Common myeloid progenitor, CD34-positive (primary cell): Measurements from ENCODE around the gene SENP2.
"Not testable (repeated sequence)": the region's sequence is repeated elsewhere in the genome, so short reads cannot be mapped to it uniquely, and the experiment has no call there.

Source experiments
- CTCF ChIA-PET: fragments of 350-600 bp; sonication (Branson Sonifier 250); formaldehyde crosslinking; loops from one replicate; lab custom pipeline; 2021; ENCODE audit warnings: antibody characterized with exemption; lab: Charles Lee
- POLR2A ChIA-PET: fragments of 350-600 bp; sonication (Branson Sonifier 250); formaldehyde crosslinking; loops from one replicate; lab custom pipeline; 2021; ENCODE audit warnings: antibody characterized with exemption; lab: Charles Lee
- DNase-seq, 3 donors: peaks; one replicate each; pipeline versions ENCODE4 v3.0.0 to v3.0.0-alpha.2; 2013
- H3K27ac ChIP-seq, 2 experiments: 1 replicate in 1 of 2; 2 replicates in 1 of 2; pipeline ENCODE4 v1.7.0; 2013; ENCODE audit warnings: inconsistent platforms in 2 of 2, low read length in 2 of 2, mild to moderate bottlenecking in 2 of 2, low read depth in 1 of 2, moderate library complexity in 1 of 2; ENCODE audit not compliant: severe bottlenecking in 2 of 2, insufficient read depth in 1 of 2, poor library complexity in 1 of 2
- H3K27me3 ChIP-seq, 5 experiments: replicated peaks in 2 of 5; 1 replicate in 3 of 5; 2 replicates in 2 of 5; pipeline versions ENCODE4 v1.6.1 to v1.7.0; 2013; ENCODE audit warnings: low read length in 4 of 5, mild to moderate bottlenecking in 2 of 5, moderate library complexity in 2 of 5, inconsistent platforms in 1 of 5; ENCODE audit not compliant: insufficient read depth in 5 of 5, control insufficient read depth in 4 of 5
- H3K36me3 ChIP-seq, 4 experiments: 1 replicate in 2 of 4; 2 replicates in 2 of 4; pipeline versions ENCODE4 v1.6.1 to v1.7.0; 2013; ENCODE audit warnings: low read length in 3 of 4, control low read depth in 1 of 4, mild to moderate bottlenecking in 1 of 4; ENCODE audit not compliant: control insufficient read depth in 4 of 4, insufficient read depth in 4 of 4
- H3K4me1 ChIP-seq, 4 experiments: 1 replicate in 3 of 4; 2 replicates in 1 of 4; pipeline versions ENCODE4 v1.6.1 to v1.7.1; 2013; ENCODE audit warnings: low read length in 3 of 4, mild to moderate bottlenecking in 3 of 4, control low read depth in 1 of 4, inconsistent platforms in 1 of 4, moderate library complexity in 1 of 4; ENCODE audit not compliant: control insufficient read depth in 4 of 4, insufficient read depth in 4 of 4; ENCODE audit errors: control extremely low read depth in 1 of 4
- H3K4me3 ChIP-seq, 7 experiments: 1 replicate in 4 of 7; 2 replicates in 3 of 7; pipeline versions ENCODE4 v1.5.1 to v1.7.0; 2013; ENCODE audit warnings: mild to moderate bottlenecking in 7 of 7, low read length in 6 of 7, moderate library complexity in 6 of 7, inconsistent platforms in 2 of 7, low read depth in 2 of 7, control low read depth in 1 of 7; ENCODE audit not compliant: insufficient read depth in 4 of 7, control insufficient read depth in 1 of 7; ENCODE audit errors: extremely low read depth in 1 of 7
- H3K9me3 ChIP-seq, 5 experiments: 1 replicate in 4 of 5; 2 replicates in 1 of 5; pipeline versions ENCODE4 v1.6.1 to v1.7.1; 2013; ENCODE audit warnings: low read length in 4 of 5, mild to moderate bottlenecking in 2 of 5, inconsistent platforms in 1 of 5, low read depth in 1 of 5, moderate library complexity in 1 of 5; ENCODE audit not compliant: control insufficient read depth in 4 of 5, insufficient read depth in 2 of 5; ENCODE audit errors: control extremely low read depth in 1 of 5
- WGBS: methylation state at CpG from one replicate; pipeline ENCODE4 v1.1.5; 2013; ENCODE audit not compliant: insufficient coverage; 5-methylcytosine and 5-hydroxymethylcytosine counted together

SENP2 gene

GRCh38 chr3:185552358-185552877 is 33.7 kb upstream of the SENP2 start, which contains the start of gene LIPH:
TSS of gene LIPH (minus strand) at chr3:185552588. CDS start at chr3:185552471, 117 bp downstream.
- Histone ChIP-seq H3K4me1 (peaks cover 0 to 2% (median 0%) of the 10 kb centered on the region in 4 experiments), H3K36me3 (no peaks in the 10 kb centered on the region), H3K27me3 (no peaks in the 10 kb centered on the region), H3K27ac (peak within 1 kb of the TSS in 1 of 2 experiments; percentile 1), H3K9me3 (no peaks in the 10 kb centered on the region), H3K4me3 (no peak within 1 kb of the TSS)
- CTCF ChIA-PET = no interaction called here
- POLR2A ChIA-PET = no interaction called here
- WGBS = 41% methylated on average over 3 of the region's 6 CpGs
- DNase-seq = peak in 1 of 3 donors; percentile 13

- no peaks in the 10 kb centered on the region for H3K36me3 ChIP-seq
- no peaks in the 10 kb centered on the region for H3K27me3 ChIP-seq
- H3K4me1 ChIP-seq = peaks cover 0 to 6% (median 3%) of the 10 kb centered on the region in 4 experiments
- 94% methylated on average over 2 of the region's 4 CpGs for WGBS
- CTCF ChIA-PET = interaction anchor here (0.8 to 2.9 kb wide), 2 partner anchors 10 to 20 kb away, joined by 3 to 11 read pairs; no protein-coding TSS in a partner anchor
- DNase-seq = peak in 1 of 3 donors; percentile 13
- no peak overlapping the region for H3K27ac ChIP-seq
- no peaks in the 10 kb centered on the region for H3K9me3 ChIP-seq
- no peak overlapping the region for H3K4me3 ChIP-seq
- POLR2A ChIA-PET = no interaction called here
Measured at GRCh38 chr3:185555101-185555501, 31.0 kb upstream of the SENP2 start.

- Histone ChIP-seq H3K4me1 (peaks cover 0 to 8% (median 7%) of the 10 kb centered on the region in 4 experiments), H3K9me3 (no peaks in the 10 kb centered on the region), H3K27me3 (no peaks in the 10 kb centered on the region), H3K36me3 (no peaks in the 10 kb centered on the region), H3K27ac (no peak overlapping the region), H3K4me3 (no peak overlapping the region)
- CTCF ChIA-PET = interaction anchor here (0.8 to 2.9 kb wide), 2 partner anchors 10 to 20 kb away, joined by 3 to 11 read pairs; no protein-coding TSS in a partner anchor
- POLR2A ChIA-PET = no interaction called here
- no CpG with 5 or more reads among the region's 1 CpG for WGBS
- DNase-seq = no peak
Measured at GRCh38 chr3:185555860-185556347, 30.2 kb upstream of the SENP2 start.

- not testable (repeated sequence) for H3K36me3 ChIP-seq
- POLR2A ChIA-PET = interaction anchor here (0.6 kb wide), 1 partner anchor 337 kb away, joined by 3 read pairs; no protein-coding TSS in a partner anchor
Measured at GRCh38 chr3:185556640-185557039, 29.5 kb upstream of the SENP2 start.

GRCh38 chr3:185558395-185558794 is 27.7 kb upstream of the SENP2 start:
- Histone ChIP-seq H3K27me3 (no peaks in the 10 kb centered on the region), H3K27ac (peak overlapping the region in 1 of 2 experiments; percentile 43), H3K4me1 (peaks cover 4 to 21% (median 20%) of the 10 kb centered on the region in 4 experiments), H3K4me3 (no peak overlapping the region), H3K36me3 (no peaks in the 10 kb centered on the region), H3K9me3 (no peaks in the 10 kb centered on the region)
- POLR2A ChIA-PET = no interaction called here
- WGBS = no CpG with 5 or more reads among the region's 3 CpGs
- CTCF ChIA-PET = interaction anchor here (0.6 to 5.8 kb wide), 10 partner anchors 12 to 298 kb away, joined by 3 to 38 read pairs (median 4); partner anchors contain the start of gene TMEM41A
- DNase-seq = no peak

More at GRCh38 chr3:185556640-185557039, 29.5 kb upstream of the SENP2 start:
- not testable (repeated sequence) for H3K4me3 ChIP-seq, H3K27me3 ChIP-seq, H3K27ac ChIP-seq, DNase-seq, H3K9me3 ChIP-seq
- CTCF ChIA-PET = interaction anchor here (5.8 kb wide), 1 partner anchor 19 kb away, joined by 38 read pairs; no protein-coding TSS in a partner anchor
- H3K4me1 ChIP-seq = peaks cover 4 to 15% (median 14%) of the 10 kb centered on the region in 4 experiments
- 100% methylated on average over 3 of the region's 6 CpGs for WGBS

GRCh38 chr3:185559706-185560090 is 26.4 kb upstream of the SENP2 start:
- no peaks in the 10 kb centered on the region for H3K27me3 ChIP-seq
- 96% methylated on average over 7 of the region's 12 CpGs for WGBS
- H3K36me3 ChIP-seq = no peaks in the 10 kb centered on the region
- peak overlapping the region in 2 of 7 experiments; percentile 33 to 62 for H3K4me3 ChIP-seq
- DNase-seq = no peak
- no peaks in the 10 kb centered on the region for H3K9me3 ChIP-seq
- H3K4me1 ChIP-seq = peaks cover 4 to 21% (median 20%) of the 10 kb centered on the region in 4 experiments
- H3K27ac ChIP-seq = no peak overlapping the region
- CTCF ChIA-PET = interaction anchor here (1.1 to 5.8 kb wide), 10 partner anchors 13 to 99 kb away, joined by 3 to 38 read pairs (median 6); no protein-coding TSS in a partner anchor
- POLR2A ChIA-PET = no interaction called here

GRCh38 chr3:185560676-185561075 is 25.4 kb upstream of the SENP2 start:
- no peaks in the 10 kb centered on the region for H3K27me3 ChIP-seq
- H3K27ac ChIP-seq = peak overlapping the region in 1 of 2 experiments; percentile 68
- H3K4me3 ChIP-seq = no peak overlapping the region
- ChIA-PET CTCF (interaction anchor here (1.1 to 5.8 kb wide), 4 partner anchors 15 to 101 kb away, joined by 3 to 38 read pairs (median 6); no protein-coding TSS in a partner anchor), POLR2A (no interaction called here)
- 100% methylated on average over 11 of the region's 13 CpGs for WGBS
- H3K36me3 ChIP-seq = no peaks in the 10 kb centered on the region
- H3K9me3 ChIP-seq = no peaks in the 10 kb centered on the region
- H3K4me1 ChIP-seq = peaks cover 4 to 21% (median 20%) of the 10 kb centered on the region in 4 experiments
- DNase-seq = no peak
